ENCODE data around the gene TBC1D17. TPM values are rescaled to one million over a fixed set of nuclear protein-coding genes. Genes with fewer than 3 reads are reported as not detected.

Gene TBC1D17
- total and polyA plus RNA-seq, 11 donors, result 30.1 to 54.8 (median 38.1) TPM

- Histone ChIP-seq H3K27me3 (no peaks in the 10 kb centered on the region), H3K9me3 (no peaks in the 10 kb centered on the region), H3K36me3 (peaks cover 0 to 93% (median 85%) of the 10 kb centered on the region in 9 donors), H3K4me3 (no peak overlapping the region), H3K4me1 (peaks cover 0 to 31% (median 9%) of the 10 kb centered on the region in 12 donors), H3K27ac (peak overlapping the region in 3 of 12 donors; percentile 14 to 60 (median 28))
- ATAC-seq, result no peak
- intact Hi-C loops (cut with DNase I), result loop anchor here in 1 of 10 donors (10.0 kb wide), 1 partner anchor 186 kb away; the partner anchor contains the start of gene PRMT1
- WGBS, 4 donors, result 74 to 78% (median 75%) methylated on average over 14 to 17 of the region's 17 CpGs
- no peak for DNase-seq
- TF ChIP-seq CTCF (IDR thresholded peaks at IDR 0.05) (no peak), POLR2A (IDR thresholded peaks at IDR 0.05) (no peak)
These were observed 17.0 kb upstream of the TBC1D17 start for GRCh38 chr19:49860336-49861102.

GRCh38 chr19:49861107-49861506 lies 16.4 kb upstream of the TBC1D17 start:
- peak overlapping the region in 3 of 12 donors; percentile 14 to 60 (median 28) for H3K27ac ChIP-seq
- no peak for ATAC-seq
- intact Hi-C loops (cut with DNase I), result loop anchor here in 1 of 10 donors (10.0 kb wide), 1 partner anchor 186 kb away; the partner anchor contains the start of gene PRMT1

GRCh38 chr19:49861541-49862378 lies 15.7 kb upstream of the TBC1D17 start:
- peak overlapping the region in 2 of 12 donors; percentile 14 to 60 for H3K27ac ChIP-seq

More at GRCh38 chr19:49861107-49861506, 16.4 kb upstream of the TBC1D17 start:
- no peaks in the 10 kb centered on the region for H3K27me3 ChIP-seq
- no peak for DNase-seq
- peaks cover 0 to 87% (median 79%) of the 10 kb centered on the region in 9 donors for H3K36me3 ChIP-seq
- H3K4me3 ChIP-seq, result no peak overlapping the region
- peaks cover 4 to 37% (median 15%) of the 10 kb centered on the region in 12 donors for H3K4me1 ChIP-seq
- whole genome bisulfite sequencing, 4 donors, result 46 to 50% (median 48%) methylated on average over 11 to 13 of the region's 13 CpGs
- TF ChIP-seq CTCF (IDR thresholded peaks at IDR 0.05), result no peak
- TF ChIP-seq POLR2A (IDR thresholded peaks at IDR 0.05), result no peak
- H3K9me3 ChIP-seq, result no peaks in the 10 kb centered on the region

More at GRCh38 chr19:49861541-49862378, 15.7 kb upstream of the TBC1D17 start:
- H3K4me3 ChIP-seq, result no peak overlapping the region
- WGBS, 4 donors, result 82 to 87% (median 85%) methylated on average over 48 to 60 of the region's 60 CpGs
- intact Hi-C loops (cut with DNase I), result loop anchor here in 1 of 10 donors (10.0 kb wide), 1 partner anchor 187 kb away; the partner anchor contains the start of gene PRMT1
- peaks cover 7 to 43% (median 22%) of the 10 kb centered on the region in 12 donors for H3K4me1 ChIP-seq
- H3K36me3 ChIP-seq, result peaks cover 0 to 81% (median 73%) of the 10 kb centered on the region in 9 donors
- DNase-seq (no peak), ATAC-seq (no peak)
- TF ChIP-seq CTCF (IDR thresholded peaks at IDR 0.05) (no peak), POLR2A (IDR thresholded peaks at IDR 0.05) (no peak)
- no peaks in the 10 kb centered on the region for H3K27me3 ChIP-seq
- H3K9me3 ChIP-seq, result no peaks in the 10 kb centered on the region

All from heart left ventricle (tissue), 16 donors.